Measurements from ENCODE around the gene ITIH3. TPM values are rescaled to one million over a fixed set of nuclear protein-coding genes. Genes with fewer than 3 reads are reported as not detected.

The ITIH3 gene
- total RNA-seq, 1 donor from 2014 or later = not detected

DNA sequence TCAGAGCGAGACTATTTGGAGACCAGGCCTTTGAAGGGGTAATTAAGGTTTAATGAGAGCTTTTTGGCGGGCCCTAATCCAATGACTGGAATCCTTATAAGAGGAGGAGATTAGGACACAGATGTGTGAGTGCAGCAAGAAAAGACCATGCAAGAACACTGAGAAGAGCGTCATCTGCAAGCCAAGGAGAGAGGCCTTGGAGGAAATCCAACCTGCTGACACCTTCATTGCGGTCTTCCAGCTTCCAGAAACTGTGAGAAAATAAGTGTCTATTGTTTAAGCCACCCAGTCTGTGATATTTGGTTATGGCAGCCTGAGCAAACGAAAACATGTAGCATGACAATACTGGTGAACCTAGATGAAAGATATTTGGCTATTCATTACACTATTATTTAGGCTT, 63.3 kb downstream of the ITIH3 start:
- H3K4me1 ChIP-seq = no peaks in the 10 kb centered on the region
- H3K27me3 ChIP-seq = no peaks in the 10 kb centered on the region
- H3K27ac ChIP-seq = no peak overlapping the region
- H3K36me3 Mint-ChIP-seq = peaks cover 3% of the 10 kb centered on the region
- no peak overlapping the region for H3K4me2 ChIP-seq
- peaks cover 11% of the 10 kb centered on the region for H4K20me1 ChIP-seq (ENCODE audit: low read depth)
- H3K4me3 ChIP-seq = no peak overlapping the region
- H3K36me3 ChIP-seq = no peaks in the 10 kb centered on the region
- no peaks in the 10 kb centered on the region for H3K9me3 ChIP-seq (ENCODE audit: low read depth)
- no peaks in the 10 kb centered on the region for H3K79me2 ChIP-seq (ENCODE audit: low read depth)
- H3K9ac ChIP-seq = no peak overlapping the region
- H3K27me3 Mint-ChIP-seq (ENCODE audit: insufficient read depth, low read depth) = no peaks in the 10 kb centered on the region
- no peaks in the 10 kb centered on the region for H3F3A ChIP-seq (ENCODE audit: low read depth)
- H3K4me1 Mint-ChIP-seq = peaks cover 7% of the 10 kb centered on the region
- H3K27ac Mint-ChIP-seq = no peak overlapping the region
- DNase-seq (ENCODE audit: low spot score) = no peak
- H3K9me3 Mint-ChIP-seq = peaks cover 3% of the 10 kb centered on the region
- no peak overlapping the region for H3K4me3 Mint-ChIP-seq
- no peak for TF ChIP-seq EZH2 (IDR thresholded peaks at IDR 0.05)
- TF ChIP-seq EZH2phosphoT487 (IDR thresholded peaks at IDR 0.05) = no peak
- TF ChIP-seq CTCF (IDR thresholded peaks at IDR 0.05) = no peak
- no peak overlapping the region for H2AFZ ChIP-seq (replicated peaks)

Small RNA genes within 50 kb of the gene (microRNA-seq; reads per million reads assigned to microRNA genes)
- gene MIR8064 = not detected

Small RNA genes within 50 kb of the gene (small RNA-seq; reads per million reads assigned to genes)
- gene MIR8064 = not detected
- not detected for gene MUSTN1

Other genes starting within 250 kb of the ITIH3 start
- 88.6 and 116 TPM in 2 replicates for gene PBRM1, start 108.9 kb upstream of the ITIH3 start, total RNA-seq (ENCODE audit: low replicate concordance)
- gene GNL3, start 108.8 kb upstream of the ITIH3 start, total RNA-seq (ENCODE audit: low replicate concordance) = 113 and 169 TPM in 2 replicates
- gene GLT8D1, start 89.0 kb upstream of the ITIH3 start, total RNA-seq (ENCODE audit: low replicate concordance) = 76.3 and 88.0 TPM in 2 replicates
- 142 and 162 TPM in 2 replicates for gene SPCS1, start 88.7 kb upstream of the ITIH3 start, total RNA-seq (ENCODE audit: low replicate concordance)
- gene NEK4, start 23.9 kb upstream of the ITIH3 start, total RNA-seq (ENCODE audit: low replicate concordance) = 41.8 and 42.0 TPM in 2 replicates
- gene ITIH1, start 17.2 kb upstream of the ITIH3 start, total RNA-seq (ENCODE audit: low replicate concordance) = not detected in 2 replicates
- 1.1 and 2.4 TPM in 2 replicates for gene ITIH4, start 35.9 kb downstream of the ITIH3 start, total RNA-seq (ENCODE audit: low replicate concordance)
- 2.0 and 10.8 TPM in 2 replicates for gene MUSTN1, start 40.2 kb downstream of the ITIH3 start, total RNA-seq (ENCODE audit: low replicate concordance)
- gene STIMATE, start 102.8 kb downstream of the ITIH3 start, total RNA-seq (ENCODE audit: low replicate concordance) = 10.2 and 17.3 TPM in 2 replicates

All from neural progenitor cell (in vitro differentiated cells).